Measurements from ENCODE around the gene PLEKHA3.
A peak's percentile ranks its signal among the peaks of the same experiment; 100 is the strongest.
"Not testable (repeated sequence)": the region's sequence is repeated elsewhere in the genome, so short reads cannot be mapped to it uniquely, and the experiment has no call there.

Gene PLEKHA3

GRCh38 chr2:178480227-178481181 lies at the start of gene PLEKHA3:
PLEKHA3 (plus strand) TSS chr2:178480457; CDS start chr2:178480870, 413 bp downstream.
- peak; percentile 51 to 67 for DNase-seq (ENCODE audit: low read depth in 1 of 2, low spot score in 1 of 2)

DNA sequence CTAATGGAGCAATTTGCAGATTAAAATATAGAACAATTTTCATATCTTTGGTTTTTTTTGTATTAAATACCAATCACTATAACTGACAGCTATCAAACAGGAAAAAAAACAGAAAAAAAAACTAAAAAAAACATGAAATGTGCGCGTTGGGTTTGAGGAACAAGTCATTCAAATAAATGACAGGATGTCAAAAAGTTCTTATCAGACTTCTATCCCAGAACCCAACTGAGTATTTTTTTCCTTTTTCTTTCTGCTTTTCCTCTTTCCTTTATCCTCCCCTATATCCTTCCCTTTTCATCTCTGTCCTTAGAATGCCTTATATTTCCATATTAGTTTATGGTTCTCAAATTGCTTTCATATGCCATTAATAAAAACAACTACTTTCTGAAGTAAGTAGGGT lies 43.6 kb upstream of the PLEKHA3 start:
- DNase-seq (ENCODE audit: low read depth in 1 of 2, low spot score in 1 of 2): no peak

DNA sequence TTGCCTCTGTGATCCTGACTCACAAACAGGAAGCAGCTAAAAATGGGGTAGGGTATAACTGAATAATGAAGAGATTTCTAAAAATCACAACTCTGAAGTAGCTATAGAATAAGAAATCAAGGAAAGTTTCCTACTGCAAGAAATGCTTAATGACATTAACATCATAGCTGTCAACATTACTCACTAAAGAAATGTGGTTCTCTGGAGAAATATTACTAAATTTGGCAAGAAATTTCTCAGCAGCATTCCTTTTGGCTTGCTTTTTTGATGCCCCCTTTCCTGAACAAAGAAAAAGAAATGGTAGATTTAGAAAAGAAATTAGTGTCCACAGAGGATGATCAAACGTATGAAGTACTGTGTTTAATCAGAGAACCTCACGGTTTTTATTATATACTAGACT lies 38.8 kb upstream of the PLEKHA3 start:
- DNase-seq (ENCODE audit: low read depth in 1 of 2, low spot score in 1 of 2): no peak

GRCh38 chr2:178448968-178449661 lies 31.1 kb upstream of the PLEKHA3 start:
- DNase-seq (ENCODE audit: low read depth in 1 of 2, low spot score in 1 of 2): no peak

- no peak for DNase-seq (ENCODE audit: low read depth in 1 of 2, low spot score in 1 of 2)
Measured at GRCh38 chr2:178449700-178450523, 30.3 kb upstream of the PLEKHA3 start.

GRCh38 chr2:178450524-178450773 lies 29.8 kb upstream of the PLEKHA3 start:
- peak in 1 of 2 donors; percentile 75 for DNase-seq (ENCODE audit: low read depth in 1 of 2, low spot score in 1 of 2)

- peak; percentile 91 to 93 for DNase-seq (ENCODE audit: low read depth in 1 of 2, low spot score in 1 of 2)
Measured at GRCh38 chr2:178450774-178451525, 29.3 kb upstream of the PLEKHA3 start, which contains the start of the genes PJVK and PRKRA. PJVK (plus strand) TSS chr2:178451378; CDS start chr2:178453410, 2,032 bp downstream. PRKRA (minus strand) TSS chr2:178451175; CDS start chr2:178451030, 145 bp downstream.

- DNase-seq (ENCODE audit: low read depth in 1 of 2, low spot score in 1 of 2): no peak
Measured at GRCh38 chr2:178452334-178452733, 27.9 kb upstream of the PLEKHA3 start.

- DNase-seq (ENCODE audit: low read depth in 1 of 2, low spot score in 1 of 2): no peak
Measured at GRCh38 chr2:178452870-178453269, 27.4 kb upstream of the PLEKHA3 start.

GRCh38 chr2:178455947-178456346 lies 24.3 kb upstream of the PLEKHA3 start:
- DNase-seq (ENCODE audit: low read depth in 1 of 2, low spot score in 1 of 2): no peak

DNA sequence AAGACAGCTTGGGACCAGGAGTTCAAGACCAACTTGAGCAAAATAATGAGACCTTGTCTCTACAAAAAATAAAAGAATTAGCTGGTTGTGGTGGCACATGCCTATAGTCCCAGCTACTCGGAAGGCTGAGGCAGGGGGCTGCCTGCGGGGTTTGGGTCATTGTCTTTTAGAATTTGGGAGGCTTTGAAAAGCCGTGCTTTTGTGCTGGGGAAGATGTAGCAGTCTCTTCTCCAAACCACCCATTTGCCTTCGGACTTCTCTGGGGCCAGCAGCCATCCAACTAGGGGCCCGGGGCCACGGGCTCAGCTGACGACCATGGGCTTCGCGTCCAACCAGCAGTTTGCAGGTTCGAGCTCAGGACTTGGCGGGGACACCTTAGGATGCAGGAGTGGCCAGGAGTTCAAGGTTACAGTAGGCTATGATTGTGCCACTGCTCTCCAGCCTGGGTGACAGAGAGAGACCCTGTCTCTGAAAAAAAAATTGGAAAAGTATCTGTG lies 22.8 kb upstream of the PLEKHA3 start:
- DNase-seq (ENCODE audit: low read depth in 1 of 2, low spot score in 1 of 2): no peak

GRCh38 chr2:178469219-178469849 lies 10.9 kb upstream of the PLEKHA3 start:
- no peak for DNase-seq (ENCODE audit: low read depth in 1 of 2, low spot score in 1 of 2)

GRCh38 chr2:178471313-178471712 lies 8.9 kb upstream of the PLEKHA3 start:
- DNase-seq (ENCODE audit: low read depth in 1 of 2, low spot score in 1 of 2): not testable (repeated sequence)

DNA sequence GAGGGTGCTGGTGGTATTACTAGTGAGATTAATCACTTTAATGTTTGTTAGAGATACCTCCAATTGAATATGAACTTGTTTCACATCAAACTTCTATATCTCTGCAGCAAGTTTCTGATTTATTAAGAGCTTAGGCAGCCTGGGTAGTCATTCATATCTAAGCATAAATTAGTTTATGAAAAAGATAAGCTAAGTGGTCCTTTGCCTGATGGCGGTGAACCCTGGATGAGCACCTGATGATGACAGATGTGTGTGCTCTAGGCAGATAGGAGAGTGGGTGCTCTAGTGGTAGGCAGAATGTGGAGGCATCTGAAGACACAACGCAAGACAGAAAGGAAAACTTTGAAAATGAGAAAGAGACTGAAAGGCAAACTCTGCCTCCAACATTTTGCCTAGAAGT lies 6.9 kb upstream of the PLEKHA3 start:
- DNase-seq (ENCODE audit: low read depth in 1 of 2, low spot score in 1 of 2): no peak

GRCh38 chr2:178473931-178474330 lies 6.3 kb upstream of the PLEKHA3 start:
- no peak for DNase-seq (ENCODE audit: low read depth in 1 of 2, low spot score in 1 of 2)

- DNase-seq (ENCODE audit: low read depth in 1 of 2, low spot score in 1 of 2): no peak
Measured at GRCh38 chr2:178474560-178474959, 5.7 kb upstream of the PLEKHA3 start.

- no peak for DNase-seq (ENCODE audit: low read depth in 1 of 2, low spot score in 1 of 2)
Measured at GRCh38 chr2:178476477-178476876, 3.8 kb upstream of the PLEKHA3 start.

DNA sequence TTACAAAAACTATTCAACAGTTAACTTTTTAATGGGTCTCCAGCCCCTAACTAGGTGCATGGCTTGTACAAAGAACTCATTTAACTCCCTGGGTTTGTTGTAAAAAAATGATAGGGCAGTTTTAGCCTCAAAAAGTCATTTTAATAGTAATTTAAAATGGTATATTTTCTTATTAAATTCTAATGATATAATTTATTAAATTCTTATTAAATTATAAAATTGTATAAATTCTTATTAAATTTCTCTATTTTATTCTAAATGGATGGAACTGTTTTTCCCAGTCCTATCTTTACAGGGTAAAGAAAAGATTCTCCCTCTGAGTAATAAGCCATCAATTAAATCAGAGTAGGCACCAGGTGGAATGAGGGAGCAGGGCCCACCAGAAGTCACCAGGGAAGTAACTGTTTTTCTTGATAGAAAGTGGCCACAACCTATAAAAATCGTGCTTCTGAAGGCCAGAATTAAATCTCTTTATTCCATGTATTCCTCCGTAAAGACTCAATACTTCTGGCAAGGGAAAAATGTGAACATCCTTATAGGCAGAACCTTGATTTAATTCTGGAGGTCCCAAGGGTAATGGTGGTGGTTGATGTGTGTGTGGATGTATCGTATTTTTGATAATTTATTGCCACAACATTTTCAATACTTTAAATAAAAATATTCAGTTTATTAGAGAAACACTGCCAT lies 2.7 kb upstream of the PLEKHA3 start:
- no peak for DNase-seq (ENCODE audit: low read depth in 1 of 2, low spot score in 1 of 2)

- DNase-seq (ENCODE audit: low read depth in 1 of 2, low spot score in 1 of 2): no peak
Measured at GRCh38 chr2:178478130-178478438, 2.2 kb upstream of the PLEKHA3 start.
